B cell (primary cell): ENCODE results near the gene MCHR2. TPM values are rescaled to one million over a fixed set of nuclear protein-coding genes. Genes with fewer than 3 reads are reported as not detected.

ENCODE experiments used
- ATAC-seq: fragments of 200-7000 bp; cut with Tn5 transposase; one replicate; pipeline ENCODE4 v1.10.0; 2021; ENCODE audit warnings: low read depth, mild to moderate bottlenecking, moderate number of reproducible peaks, moderate library complexity
- CTCF ChIA-PET: fragments of 350-600 bp; sonication (Branson Sonifier 250); formaldehyde crosslinking; loops from one replicate; lab custom pipeline; 2021; ENCODE audit warnings: antibody characterized with exemption, inconsistent platforms; lab: Charles Lee
- POLR2A ChIA-PET: fragments of 350-600 bp; sonication (Branson Sonifier 250); formaldehyde crosslinking; loops from one replicate; lab custom pipeline; 2021; ENCODE audit warnings: antibody characterized with exemption; lab: Charles Lee
- DNase-seq: peaks from one replicate; pipeline ENCODE4 v3.0.0; 2013
- H2AFZ ChIP-seq: 2 replicates; pipeline ENCODE4 v1.6.1; 2012; ENCODE audit warnings: mild to moderate bottlenecking, low read depth, low read length; ENCODE audit not compliant: insufficient read depth, poor library complexity, severe bottlenecking
- H3K27ac ChIP-seq, 2 donors: 1 replicate in 1 of 2; 2 replicates in 1 of 2; pipeline ENCODE4 v1.5.1; 2012 to 2013; ENCODE audit warnings: low read length in 2 of 2, mild to moderate bottlenecking in 2 of 2, moderate library complexity in 1 of 2
- H3K27me3 ChIP-seq, 4 experiments: fragments of 200-600 bp in 1 of 4; sonication (generic) in 1 of 4; replicated peaks in 1 of 4; 1 replicate in 2 of 4; 2 replicates in 2 of 4; pipeline versions ENCODE4 v1.6.1 to v1.7.0; 2013 to 2016; ENCODE audit warnings: low read length in 3 of 4, mild to moderate bottlenecking in 2 of 4, mixed read lengths in 1 of 4, moderate library complexity in 1 of 4; ENCODE audit not compliant: insufficient read depth in 4 of 4, control insufficient read depth in 3 of 4; ENCODE audit errors: control extremely low read depth in 1 of 4
- H3K36me3 ChIP-seq, 2 experiments: replicated peaks in 1 of 2; 1 replicate in 1 of 2; 2 replicates in 1 of 2; pipeline versions ENCODE4 v1.6.1 to v1.7.1; 2013; ENCODE audit warnings: low read length in 1 of 2; ENCODE audit not compliant: insufficient read depth in 2 of 2, control insufficient read depth in 1 of 2; ENCODE audit errors: control extremely low read depth in 1 of 2, extremely low read depth in 1 of 2
- H3K4me1 ChIP-seq, 2 donors: fragments of 200-600 bp in 1 of 2; sonication (generic) in 1 of 2; 1 replicate in 1 of 2; 2 replicates in 1 of 2; pipeline versions ENCODE4 v1.5.1 to v1.6.1; 2013 to 2017; ENCODE audit warnings: low read length in 2 of 2; ENCODE audit not compliant: control insufficient read depth in 2 of 2, insufficient read depth in 2 of 2
- H3K4me2 ChIP-seq: replicated peaks from 2 replicates; pipeline ENCODE3; 2012; ENCODE audit warnings: mild to moderate bottlenecking, low read depth, low read length; ENCODE audit not compliant: poor library complexity, severe bottlenecking
- H3K4me3 ChIP-seq, 5 experiments: fragments of 200-600 bp in 1 of 5; sonication (generic) in 1 of 5; 1 replicate in 3 of 5; 2 replicates in 2 of 5; pipeline versions ENCODE4 v1.5.1 to v1.7.0; 2011 to 2016; ENCODE audit warnings: low read length in 4 of 5, mild to moderate bottlenecking in 4 of 5, low read depth in 2 of 5, control low read depth in 1 of 5, moderate library complexity in 1 of 5; ENCODE audit not compliant: insufficient read depth in 1 of 5; ENCODE audit errors: control extremely low read depth in 1 of 5, extremely low read depth in 1 of 5
- H3K79me2 ChIP-seq: fragments of 200-600 bp; sonication (generic); one replicate; pipeline ENCODE4 v1.6.0; 2016; ENCODE audit warnings: low read length; ENCODE audit not compliant: control insufficient read depth, insufficient read depth
- H3K9ac ChIP-seq: fragments of 200-600 bp; sonication (generic); 2 replicates; pipeline ENCODE4 v1.6.1; 2017; ENCODE audit warnings: mild to moderate bottlenecking, low read length, moderate library complexity
- H3K9me3 ChIP-seq, 3 donors: one replicate each; pipeline versions ENCODE4 v1.6.1 to v1.7.1; 2013; ENCODE audit warnings: low read length in 2 of 3; ENCODE audit not compliant: control insufficient read depth in 2 of 3, insufficient read depth in 1 of 3; ENCODE audit errors: control extremely low read depth in 1 of 3
- H4K20me1 ChIP-seq: 2 replicates; pipeline ENCODE4 v1.6.0; 2012; ENCODE audit warnings: mild to moderate bottlenecking, low read length; ENCODE audit not compliant: insufficient read depth, control insufficient read depth, poor library complexity, severe bottlenecking
- H3K27ac Mint-ChIP-seq: one replicate; pipeline ENCODE4 v1.8.0; 2021; ENCODE audit warnings: mixed read lengths
- H3K27me3 Mint-ChIP-seq: one replicate; pipeline ENCODE4 v1.8.0; 2021; ENCODE audit warnings: mixed read lengths
- H3K4me1 Mint-ChIP-seq: one replicate; pipeline ENCODE4 v1.8.0; 2021; ENCODE audit warnings: mixed read lengths
- H3K4me3 Mint-ChIP-seq: one replicate; pipeline ENCODE4 v1.8.0; 2021; ENCODE audit warnings: mixed read lengths
- H3K9me3 Mint-ChIP-seq: one replicate; pipeline ENCODE4 v1.8.0; 2022; ENCODE audit warnings: mixed read lengths; ENCODE audit not compliant: insufficient read depth
- EZH2 ChIP-seq: IDR thresholded peaks from 2 replicates; pipeline ENCODE4 v1.6.1; 2012; ENCODE audit warnings: borderline replicate concordance, low read depth, mild to moderate bottlenecking, moderate library complexity, low read length; ENCODE audit not compliant: insufficient read depth, poor library complexity, severe bottlenecking
- WGBS: methylation state at CpG from one replicate; pipeline ENCODE4 v1.1.5; 2013; ENCODE audit warnings: missing lambda C conversion rate; ENCODE audit not compliant: insufficient coverage; 5-methylcytosine and 5-hydroxymethylcytosine counted together
- intact Hi-C: fragments of 100-400 bp; cut with micrococcal nuclease; formaldehyde crosslinking; loops from one replicate; pipeline ENCODE4 v1.10.0; 2022
- polyA plus RNA-seq: library from polyadenylated mRNA; depleted of rRNA; stranded (reverse); fragments of >200 nt; gene quantifications from 2 replicates; pipeline ENCODE4 v1.2.3, GENCODE V29; 2012
- total RNA-seq, 2 donors: library from RNA; stranded (reverse); fragments of 120-200 nt in 1 of 2; gene quantifications; 1 replicate in 1 of 2; 2 replicates in 1 of 2; pipeline versions ENCODE4 v1.2.3 to v1.2.4, GENCODE V29; 2013 to 2022
- TF ChIP-seq, protein P1 (sequence below): fragments of 200-600 bp; IDR thresholded peaks from one replicate; pipeline ENCODE4 v1.8.0; 2022; ENCODE audit warnings: antibody characterized with exemption, mild to moderate bottlenecking

The MCHR2 gene
- total and polyA plus RNA-seq, 2 donors (not counting 1 experiment from before 2014, with no cell fraction given): not detected

DNA sequence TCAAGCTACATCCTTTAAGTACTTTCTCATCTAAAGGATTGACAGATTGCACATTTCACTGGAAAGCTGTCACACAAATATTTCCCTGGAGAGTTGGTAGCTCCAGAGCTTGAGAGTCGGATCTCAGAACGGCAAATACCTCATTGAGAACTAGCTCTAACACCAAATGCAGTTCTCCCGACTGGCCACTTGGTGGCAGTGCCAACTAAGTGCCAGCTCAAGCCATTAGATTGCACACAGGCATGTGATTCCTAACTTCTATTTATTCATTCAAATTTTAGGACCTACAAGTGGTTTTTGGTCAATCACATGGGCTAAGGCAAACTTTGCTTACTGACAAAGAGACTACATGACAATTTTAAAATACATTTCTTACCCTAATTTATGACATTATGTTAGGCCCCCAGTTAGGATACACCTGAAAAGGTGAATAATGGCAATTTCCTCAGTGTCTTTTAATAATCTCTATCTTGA is 7.9 kb upstream of the MCHR2 start:
- H3K4me3 ChIP-seq: no peak overlapping the region
- no peak overlapping the region for H3K4me2 ChIP-seq
- 14% methylated on average over 3 of the region's 3 CpGs for WGBS
- intact Hi-C loops: loop anchor here (2.0 to 10.0 kb wide), 2 partner anchors 537 to 719 kb away; no protein-coding TSS in a partner anchor
- H4K20me1 ChIP-seq: no peaks in the 10 kb centered on the region
- Mint-ChIP-seq H3K4me3 (no peak overlapping the region), H3K4me1 (no peaks in the 10 kb centered on the region), H3K27ac (no peak overlapping the region), H3K9me3 (no peaks in the 10 kb centered on the region), H3K27me3 (peaks cover 29% of the 10 kb centered on the region)
- H2AFZ ChIP-seq: no peak overlapping the region
- ChIA-PET CTCF (interaction anchor here (0.7 to 3.7 kb wide), 11 partner anchors 9 to 663 kb away, joined by 3 to 25 read pairs (median 3); no protein-coding TSS in a partner anchor), POLR2A (no interaction called here)
- H3K4me1 ChIP-seq: no peaks in the 10 kb centered on the region
- ATAC-seq: peak; percentile 49
- H3K27me3 ChIP-seq: peaks cover 0 to 5% (median 2%) of the 10 kb centered on the region in 4 experiments
- H3K27ac ChIP-seq: no peak overlapping the region
- TF ChIP-seq, protein P1, sequence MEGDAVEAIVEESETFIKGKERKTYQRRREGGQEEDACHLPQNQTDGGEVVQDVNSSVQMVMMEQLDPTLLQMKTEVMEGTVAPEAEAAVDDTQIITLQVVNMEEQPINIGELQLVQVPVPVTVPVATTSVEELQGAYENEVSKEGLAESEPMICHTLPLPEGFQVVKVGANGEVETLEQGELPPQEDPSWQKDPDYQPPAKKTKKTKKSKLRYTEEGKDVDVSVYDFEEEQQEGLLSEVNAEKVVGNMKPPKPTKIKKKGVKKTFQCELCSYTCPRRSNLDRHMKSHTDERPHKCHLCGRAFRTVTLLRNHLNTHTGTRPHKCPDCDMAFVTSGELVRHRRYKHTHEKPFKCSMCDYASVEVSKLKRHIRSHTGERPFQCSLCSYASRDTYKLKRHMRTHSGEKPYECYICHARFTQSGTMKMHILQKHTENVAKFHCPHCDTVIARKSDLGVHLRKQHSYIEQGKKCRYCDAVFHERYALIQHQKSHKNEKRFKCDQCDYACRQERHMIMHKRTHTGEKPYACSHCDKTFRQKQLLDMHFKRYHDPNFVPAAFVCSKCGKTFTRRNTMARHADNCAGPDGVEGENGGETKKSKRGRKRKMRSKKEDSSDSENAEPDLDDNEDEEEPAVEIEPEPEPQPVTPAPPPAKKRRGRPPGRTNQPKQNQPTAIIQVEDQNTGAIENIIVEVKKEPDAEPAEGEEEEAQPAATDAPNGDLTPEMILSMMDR: peak; percentile 97
- TF ChIP-seq EZH2: no peak
- no peak overlapping the region for H3K9ac ChIP-seq
- peak; percentile 37 for DNase-seq
- H3K79me2 ChIP-seq: no peaks in the 10 kb centered on the region
- no peaks in the 10 kb centered on the region for H3K36me3 ChIP-seq
- H3K9me3 ChIP-seq: no peaks in the 10 kb centered on the region

DNA sequence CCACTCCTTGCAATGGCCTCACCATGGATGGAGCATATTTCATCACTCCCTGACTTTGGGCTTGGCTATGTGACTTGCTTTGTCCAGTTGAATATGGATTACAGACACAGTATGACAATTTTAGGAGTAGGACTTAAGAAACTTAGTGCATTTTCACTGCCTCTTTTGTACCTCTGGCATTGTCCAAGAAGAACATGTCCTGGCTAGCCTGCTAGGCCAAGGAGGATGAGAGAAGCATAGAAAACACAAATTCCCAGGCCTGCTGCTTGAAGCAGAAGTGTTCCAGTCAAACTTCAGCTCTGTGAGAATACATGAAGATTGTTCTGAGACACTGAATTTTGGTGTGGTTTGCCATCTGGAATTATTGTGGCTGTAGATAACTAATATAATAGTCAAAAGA is 3.1 kb upstream of the MCHR2 start:
- H3K9ac ChIP-seq: no peak overlapping the region
- ATAC-seq (no peak), DNase-seq (no peak)
- H2AFZ ChIP-seq: no peak overlapping the region
- no peaks in the 10 kb centered on the region for H4K20me1 ChIP-seq
- peaks cover 0 to 28% (median 5%) of the 10 kb centered on the region in 4 experiments for H3K27me3 ChIP-seq
- ChIA-PET POLR2A (no interaction called here), CTCF (no interaction called here)
- no peak for TF ChIP-seq EZH2
- TF ChIP-seq, protein P1: no peak
- H3K4me2 ChIP-seq: no peak overlapping the region
- no peak overlapping the region for H3K27ac ChIP-seq
- no peaks in the 10 kb centered on the region for H3K4me1 Mint-ChIP-seq
- H3K36me3 ChIP-seq: no peaks in the 10 kb centered on the region
- no peak overlapping the region for H3K4me3 ChIP-seq
- no peaks in the 10 kb centered on the region for H3K4me1 ChIP-seq
- no peak overlapping the region for H3K27ac Mint-ChIP-seq
- intact Hi-C loops: no loop called here
- H3K79me2 ChIP-seq: no peaks in the 10 kb centered on the region
- no peak overlapping the region for H3K4me3 Mint-ChIP-seq
- H3K9me3 Mint-ChIP-seq: no peaks in the 10 kb centered on the region
- peaks cover 48% of the 10 kb centered on the region for H3K27me3 Mint-ChIP-seq
- peaks cover 0 to 3% (median 0%) of the 10 kb centered on the region in 3 donors for H3K9me3 ChIP-seq
